GM21515 (cell line): Measurements from ENCODE around the gene NUDT2.

Experiments used
- ATAC-seq: cut with Tn5 transposase; IDR thresholded peaks from one replicate; pipeline ENCODE4 v1.9.1; 2021; ENCODE audit not compliant: unreplicated experiment

The NUDT2 gene

GRCh38 chr9:34370335-34370969 lies 41.1 kb downstream of the NUDT2 start:
- no peak for ATAC-seq

GRCh38 chr9:34370970-34371880 lies 41.9 kb downstream of the NUDT2 start:
- no peak for ATAC-seq

- no peak for ATAC-seq
Observed at GRCh38 chr9:34371886-34372466, 42.6 kb downstream of the NUDT2 start.

DNA sequence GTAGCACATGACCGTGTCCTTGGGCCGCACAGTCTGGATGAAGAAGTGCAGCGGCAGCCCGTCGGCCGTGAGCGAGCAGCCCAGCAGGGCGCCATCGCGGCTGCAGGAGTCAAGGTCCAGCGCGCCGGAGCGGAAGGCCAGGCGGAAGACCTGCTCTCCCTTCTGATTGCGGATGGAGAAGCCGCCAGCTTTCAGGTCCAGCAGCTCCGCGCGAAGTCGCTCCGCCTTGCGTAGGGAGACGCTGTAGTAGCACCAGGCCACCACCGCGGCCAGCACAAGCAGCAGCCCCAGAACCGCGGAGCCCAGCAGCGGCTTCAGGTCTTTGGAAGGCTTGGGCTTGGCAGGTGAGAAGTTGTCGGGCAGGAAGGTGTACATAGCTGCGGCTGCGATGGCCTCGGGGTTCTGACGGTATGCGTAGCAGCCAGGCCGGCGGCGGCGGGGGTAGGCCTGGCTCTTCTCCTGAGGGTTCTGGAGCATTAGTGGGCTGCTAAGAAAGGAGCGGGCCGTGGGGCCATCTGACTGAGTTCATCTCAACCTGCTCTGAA lies 43.2 kb downstream of the NUDT2 start:
- ATAC-seq: no peak

DNA sequence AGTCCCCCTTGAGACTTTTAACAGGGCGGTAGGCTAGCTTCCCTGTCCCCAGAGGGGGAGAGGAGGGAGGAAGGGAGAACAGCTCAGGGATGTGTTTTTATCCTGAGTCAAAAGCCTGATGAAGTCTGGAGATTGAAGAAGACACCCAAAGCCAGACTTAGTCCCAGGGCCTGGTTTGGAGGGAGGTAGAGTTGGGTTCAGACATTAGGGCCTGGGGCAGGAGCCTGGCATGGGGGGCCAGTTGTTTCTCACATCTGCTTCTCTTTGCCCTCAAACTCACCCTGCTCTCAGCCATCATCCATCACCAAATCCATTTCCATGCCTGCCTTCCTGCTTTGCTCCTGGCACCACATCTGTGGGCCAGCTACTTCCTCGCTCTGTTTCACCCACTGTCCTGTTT lies 44.4 kb downstream of the NUDT2 start:
- no peak for ATAC-seq

- ATAC-seq: no peak
Observed at GRCh38 chr9:34374339-34374738, 45.0 kb downstream of the NUDT2 start.

- no peak for ATAC-seq
Observed at GRCh38 chr9:34374905-34375552, 45.7 kb downstream of the NUDT2 start.

GRCh38 chr9:34375901-34376595 lies 46.7 kb downstream of the NUDT2 start:
- ATAC-seq: no peak

GRCh38 chr9:34376596-34377403 lies 47.4 kb downstream of the NUDT2 start, which contains the start of gene MYORG:
TSS of gene MYORG (minus strand) at chr9:34376898. CDS start at chr9:34372943, 3,955 bp downstream.
- ATAC-seq: peak; percentile 90

GRCh38 chr9:34377404-34377746 lies 48.0 kb downstream of the NUDT2 start:
- ATAC-seq: no peak

GRCh38 chr9:34378376-34379060 lies 49.1 kb downstream of the NUDT2 start:
- ATAC-seq: no peak

GRCh38 chr9:34379334-34380033 lies 50.1 kb downstream of the NUDT2 start:
- no peak for ATAC-seq

DNA sequence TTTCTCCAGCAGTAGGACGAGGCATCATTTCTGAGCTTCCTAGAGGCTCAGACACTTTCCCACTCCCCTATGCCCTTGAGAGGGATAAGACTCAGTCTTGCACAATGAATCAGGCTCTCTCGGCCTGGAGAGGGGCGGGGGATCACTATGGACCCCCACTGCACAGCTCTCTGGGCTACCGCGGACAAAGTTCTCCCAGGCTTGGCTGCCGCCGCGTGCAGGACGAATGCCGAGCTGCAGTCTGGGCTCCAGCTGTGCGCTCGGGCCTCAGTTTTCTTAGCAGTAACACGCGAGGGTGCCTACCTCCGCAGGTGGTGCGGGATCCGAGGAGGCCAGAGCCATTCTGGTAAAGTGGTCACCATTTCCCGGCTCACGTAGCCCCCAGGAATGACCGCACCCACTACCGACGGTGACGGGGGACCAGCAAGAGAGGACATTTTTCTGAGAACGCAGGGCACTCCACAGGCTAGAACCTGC lies 50.7 kb downstream of the NUDT2 start:
- ATAC-seq: no peak

- no peak for ATAC-seq
Observed at GRCh38 chr9:34380511-34381315, 51.3 kb downstream of the NUDT2 start.

DNA sequence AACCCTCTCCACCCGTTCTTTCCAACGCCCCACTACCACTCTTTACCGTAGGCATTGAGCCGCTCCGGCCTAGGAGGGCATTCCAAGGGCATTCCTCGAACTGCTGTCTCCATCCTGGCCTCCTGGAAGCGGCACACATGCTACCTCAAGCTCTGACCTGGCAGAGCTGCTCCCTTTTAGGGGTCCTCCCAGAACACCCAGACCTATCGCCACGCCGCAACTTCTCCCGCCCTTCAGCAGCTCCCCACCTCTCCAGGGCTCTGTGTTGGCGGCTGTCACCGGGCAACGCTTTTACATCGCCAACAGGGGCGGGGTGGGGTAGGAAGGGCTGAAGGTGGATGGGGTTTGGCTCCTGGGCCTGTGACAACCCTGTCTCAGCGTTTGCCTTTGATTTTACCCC lies 52.0 kb downstream of the NUDT2 start:
- no peak for ATAC-seq

- ATAC-seq: no peak
Observed at GRCh38 chr9:34382054-34382453, 52.7 kb downstream of the NUDT2 start.

GRCh38 chr9:34382879-34383278 lies 53.5 kb downstream of the NUDT2 start:
- ATAC-seq: no peak

DNA sequence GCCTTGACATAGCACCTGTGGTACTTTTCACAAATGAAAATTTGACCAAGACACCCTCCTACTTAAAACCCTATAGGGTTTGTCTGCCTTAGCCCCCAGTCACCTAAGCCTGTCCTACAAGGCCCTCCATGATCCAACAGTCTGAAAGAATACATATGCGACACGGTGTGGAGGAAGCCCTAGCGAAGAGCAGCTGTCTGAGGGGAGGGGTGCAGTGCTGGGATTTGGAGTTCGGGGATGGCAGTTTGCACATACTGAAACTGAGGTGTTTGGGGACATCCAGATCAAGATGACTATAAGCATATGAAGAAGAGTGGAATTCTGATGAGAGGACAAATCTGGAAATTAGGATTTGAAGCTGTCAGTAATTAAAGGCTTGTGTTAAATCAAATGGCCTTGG lies 54.5 kb downstream of the NUDT2 start:
- ATAC-seq: no peak
